ENCODE data around the gene ATP2B3. TPM values are rescaled to one million over a fixed set of nuclear protein-coding genes. Genes with fewer than 3 reads are reported as not detected.

The ATP2B3 gene
- total RNA-seq, 1 donor = not detected

DNA sequence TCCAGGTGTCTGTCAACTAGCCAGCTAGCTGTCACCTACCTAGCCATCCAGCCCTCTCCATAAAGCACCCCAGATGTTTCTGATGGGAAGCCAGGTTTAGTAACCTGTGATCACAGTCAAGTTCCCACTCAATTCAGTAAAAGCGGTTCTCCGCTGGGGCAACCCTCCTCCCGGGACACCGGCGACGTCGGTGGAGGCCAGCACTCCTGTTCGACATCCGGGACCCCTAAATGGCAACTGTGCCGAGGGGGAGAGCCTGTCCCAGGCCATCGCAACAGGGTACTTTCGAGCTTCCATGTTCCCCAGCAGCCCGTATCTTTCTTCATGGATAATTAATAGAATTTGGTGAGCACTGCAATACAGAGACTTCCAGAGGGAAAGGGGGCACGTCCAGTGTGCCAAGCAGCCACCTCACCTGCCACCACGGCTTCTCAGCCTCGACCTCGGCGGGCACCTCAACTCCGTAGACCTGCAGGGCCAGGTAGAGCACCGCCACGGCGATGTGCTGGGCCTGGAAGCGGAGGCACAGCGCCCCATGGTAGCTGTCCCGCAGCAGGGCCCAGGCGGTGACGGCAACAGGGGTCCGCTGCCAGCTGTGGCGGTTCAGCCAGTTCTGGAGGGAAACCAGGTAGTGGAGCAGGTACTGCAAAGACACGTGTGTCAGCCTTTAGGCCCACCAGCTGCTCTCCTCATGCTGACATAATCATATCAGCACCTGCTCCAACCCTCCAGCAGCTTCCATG lies 74.8 kb downstream of the ATP2B3 start:
- no peak for DNase-seq (ENCODE audit: low read depth)
- H3K4me3 ChIP-seq (ENCODE audit: low read depth, low read length) = no peak overlapping the region
- TF ChIP-seq, protein P1, sequence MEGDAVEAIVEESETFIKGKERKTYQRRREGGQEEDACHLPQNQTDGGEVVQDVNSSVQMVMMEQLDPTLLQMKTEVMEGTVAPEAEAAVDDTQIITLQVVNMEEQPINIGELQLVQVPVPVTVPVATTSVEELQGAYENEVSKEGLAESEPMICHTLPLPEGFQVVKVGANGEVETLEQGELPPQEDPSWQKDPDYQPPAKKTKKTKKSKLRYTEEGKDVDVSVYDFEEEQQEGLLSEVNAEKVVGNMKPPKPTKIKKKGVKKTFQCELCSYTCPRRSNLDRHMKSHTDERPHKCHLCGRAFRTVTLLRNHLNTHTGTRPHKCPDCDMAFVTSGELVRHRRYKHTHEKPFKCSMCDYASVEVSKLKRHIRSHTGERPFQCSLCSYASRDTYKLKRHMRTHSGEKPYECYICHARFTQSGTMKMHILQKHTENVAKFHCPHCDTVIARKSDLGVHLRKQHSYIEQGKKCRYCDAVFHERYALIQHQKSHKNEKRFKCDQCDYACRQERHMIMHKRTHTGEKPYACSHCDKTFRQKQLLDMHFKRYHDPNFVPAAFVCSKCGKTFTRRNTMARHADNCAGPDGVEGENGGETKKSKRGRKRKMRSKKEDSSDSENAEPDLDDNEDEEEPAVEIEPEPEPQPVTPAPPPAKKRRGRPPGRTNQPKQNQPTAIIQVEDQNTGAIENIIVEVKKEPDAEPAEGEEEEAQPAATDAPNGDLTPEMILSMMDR (IDR thresholded peaks at IDR 0.05; ENCODE audit: insufficient read depth, low read depth, low read length) = no peak

DNA sequence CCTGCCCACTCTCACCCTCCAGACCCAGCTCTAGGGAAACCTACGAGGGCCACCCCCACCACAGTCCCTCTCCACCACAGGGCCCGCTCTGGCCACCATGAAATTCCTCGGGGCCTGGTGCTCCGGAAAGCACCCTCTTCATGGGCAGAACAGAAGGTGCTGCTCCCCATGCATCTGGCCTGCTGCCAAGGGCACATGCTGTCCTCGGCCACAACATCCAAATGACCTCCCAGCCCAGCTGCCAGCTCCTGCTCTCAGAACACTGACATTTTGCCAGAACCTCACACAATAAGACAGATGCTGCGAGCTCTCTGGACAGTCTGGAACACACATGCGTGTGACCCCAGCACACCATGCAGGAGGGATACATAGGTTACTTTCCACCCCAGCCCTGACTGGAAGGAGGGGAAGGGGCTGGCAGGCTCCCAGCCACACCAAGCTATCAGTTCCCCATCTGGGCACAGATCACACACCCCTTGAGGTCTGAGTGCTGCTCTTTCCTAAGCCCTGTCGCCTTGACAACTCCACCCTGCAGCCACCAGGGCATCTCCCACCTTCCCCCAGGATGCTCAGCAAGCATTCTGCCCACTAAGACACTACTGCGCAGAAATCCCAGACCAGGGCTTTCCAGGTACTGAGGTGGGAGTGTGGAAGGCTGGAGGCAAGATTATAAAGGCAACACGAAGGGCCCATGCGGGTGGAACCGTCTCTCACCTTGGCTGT lies 75.7 kb downstream of the ATP2B3 start:
- no peak for DNase-seq (ENCODE audit: low read depth)
- no peak overlapping the region for H3K4me3 ChIP-seq (ENCODE audit: low read depth, low read length)
- TF ChIP-seq, protein P1 (IDR thresholded peaks at IDR 0.05; ENCODE audit: insufficient read depth, low read depth, low read length) = no peak

DNA sequence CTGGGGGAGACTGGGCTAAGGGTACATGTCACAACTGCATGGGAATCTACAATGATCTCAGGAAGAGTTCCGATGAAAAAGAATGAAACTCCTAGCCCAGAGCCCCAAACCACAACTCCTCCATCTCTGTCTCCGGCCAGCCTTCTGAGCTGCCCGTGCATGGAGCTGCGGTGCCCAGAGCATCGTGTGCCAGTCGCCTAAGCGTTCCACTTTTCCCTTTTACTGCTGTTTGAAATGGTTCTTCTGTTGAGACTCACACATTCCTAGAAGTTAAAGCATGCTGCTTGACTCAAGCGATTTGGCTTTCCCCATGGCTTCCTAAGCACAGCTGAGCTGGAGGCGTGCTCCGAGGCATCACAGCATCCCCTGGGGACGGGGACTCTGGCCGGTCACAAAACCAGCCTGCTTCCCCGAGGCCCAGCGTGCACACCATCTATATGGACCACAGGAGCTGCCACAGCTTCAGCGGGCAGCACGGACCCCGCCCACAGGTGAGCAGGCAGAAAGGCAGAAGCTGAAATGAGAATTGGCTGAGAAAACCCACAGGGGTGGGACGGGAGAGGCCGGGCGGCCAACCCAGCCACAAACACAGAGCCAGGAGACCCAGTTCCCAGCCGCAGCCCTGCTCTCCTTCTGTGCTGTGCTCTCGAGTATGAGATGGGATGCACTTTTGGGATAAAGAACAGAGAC lies 76.5 kb downstream of the ATP2B3 start:
- H3K4me3 ChIP-seq (ENCODE audit: low read depth, low read length) = no peak overlapping the region
- TF ChIP-seq, protein P1 (IDR thresholded peaks at IDR 0.05; ENCODE audit: insufficient read depth, low read depth, low read length) = no peak
- DNase-seq (ENCODE audit: low read depth) = no peak

DNA sequence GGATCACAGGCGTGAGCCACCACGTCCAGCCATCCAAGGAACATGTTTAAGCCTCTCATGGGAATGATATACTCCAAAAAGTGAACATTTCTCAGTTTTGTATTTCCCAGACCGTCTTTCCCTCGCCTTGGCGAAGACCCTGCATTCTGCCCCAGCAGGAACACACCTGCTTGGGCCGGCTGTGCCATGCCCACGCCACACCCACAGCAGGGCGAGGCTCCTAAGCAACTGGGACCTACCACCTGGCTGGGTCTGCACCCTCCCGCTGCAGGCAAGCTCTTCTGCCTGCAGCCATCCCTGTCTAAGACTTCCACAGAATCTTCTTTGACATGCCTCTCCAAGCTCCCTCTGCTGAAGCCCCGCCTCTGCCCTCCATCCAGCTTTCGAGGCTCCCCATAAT lies 77.9 kb downstream of the ATP2B3 start:
- TF ChIP-seq, protein P1 (IDR thresholded peaks at IDR 0.05; ENCODE audit: insufficient read depth, low read depth, low read length) = no peak
- no peak for DNase-seq (ENCODE audit: low read depth)
- no peak overlapping the region for H3K4me3 ChIP-seq (ENCODE audit: low read depth, low read length)

DNA sequence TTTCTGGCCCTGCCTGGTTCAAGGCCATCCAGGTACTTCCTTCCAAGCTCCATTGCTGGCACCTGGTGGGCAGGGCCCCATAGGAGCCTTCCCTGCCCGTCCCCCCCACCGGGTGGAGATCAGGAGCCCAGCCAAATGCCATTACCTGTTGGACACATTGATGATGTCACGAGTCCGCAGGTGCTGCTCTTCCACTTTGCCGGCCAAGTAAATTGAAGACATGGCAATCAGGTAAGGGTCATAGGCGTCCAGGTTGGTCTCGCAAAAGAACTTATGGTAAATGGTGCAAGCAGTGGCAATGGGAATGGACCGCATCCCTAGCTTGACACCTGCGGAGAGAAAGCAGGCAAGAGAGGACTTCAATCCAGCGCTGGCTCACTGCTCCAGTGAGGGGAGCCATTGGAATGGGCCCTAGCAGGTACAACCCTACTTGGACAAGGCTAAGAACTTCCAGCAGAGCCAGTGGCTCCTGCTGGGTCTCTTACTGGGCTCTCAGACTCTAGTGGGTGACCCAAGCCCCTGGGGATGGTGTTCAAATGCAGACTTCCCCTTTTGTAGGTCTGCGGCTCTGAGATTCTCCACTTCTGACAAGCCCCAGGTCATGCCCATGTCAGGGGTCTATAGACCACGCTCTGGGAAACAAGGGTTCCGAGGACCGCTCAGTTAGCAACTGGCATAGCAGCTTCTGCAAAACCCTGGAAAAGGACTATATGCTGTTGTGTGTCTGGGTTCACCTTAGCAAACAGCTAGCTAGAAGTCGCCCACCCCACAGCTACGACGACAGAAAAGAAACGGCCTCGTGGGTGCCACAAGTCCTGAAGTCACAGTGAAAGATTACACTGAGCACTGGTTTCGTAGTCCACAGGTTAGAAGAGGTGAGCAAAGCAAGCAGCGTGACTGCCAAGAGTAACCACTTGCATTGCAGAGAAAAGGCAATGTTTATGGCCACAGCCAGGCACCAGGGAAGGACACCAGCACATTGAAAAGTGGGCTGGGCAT lies 78.7 kb downstream of the ATP2B3 start:
- no peak for DNase-seq (ENCODE audit: low read depth)
- H3K4me3 ChIP-seq (ENCODE audit: low read depth, low read length) = no peak overlapping the region
- TF ChIP-seq, protein P1 (IDR thresholded peaks at IDR 0.05; ENCODE audit: insufficient read depth, low read depth, low read length) = no peak
